Keratinocyte (primary cell): ENCODE data around the gene CCBE1. TPM values are rescaled to one million over a fixed set of nuclear protein-coding genes. Genes with fewer than 3 reads are reported as not detected.

Source experiments
- DNase-seq: peaks from one replicate; pipeline ENCODE4 v3.0.0-alpha.2; 2011; ENCODE audit warnings: low read depth, missing footprints, low spot score
- FAIRE-seq: peaks from 2 replicates; lab custom pipeline; 2011; peaks lifted over from hg19 to GRCh38; lab: Jason Lieb, UNC
- H2AFZ ChIP-seq: 2 replicates; pipeline ENCODE4 v1.6.0; 2012; ENCODE audit warnings: low read length, control low read depth, inconsistent platforms; ENCODE audit not compliant: control insufficient read depth
- H3K27ac ChIP-seq: 2 replicates; pipeline ENCODE4 v1.5.1; 2011; ENCODE audit warnings: low read length; ENCODE audit not compliant: control insufficient read depth, insufficient read depth
- H3K27me3 ChIP-seq: 3 replicates; pipeline ENCODE4 v1.6.0; 2011; ENCODE audit warnings: low read length; ENCODE audit not compliant: control insufficient read depth, insufficient read depth; ENCODE audit errors: extremely low read depth
- H3K36me3 ChIP-seq, 2 experiments: 2 replicates in 1 of 2; 3 replicates in 1 of 2; pipeline ENCODE4 v1.5.1; 2011; ENCODE audit warnings: low read length in 2 of 2, mild to moderate bottlenecking in 1 of 2; ENCODE audit not compliant: control insufficient read depth in 2 of 2, insufficient read depth in 2 of 2; ENCODE audit errors: extremely low read depth in 1 of 2
- H3K4me1 ChIP-seq: 3 replicates; pipeline ENCODE4 v1.5.1; 2011; ENCODE audit warnings: low read length; ENCODE audit not compliant: control insufficient read depth, insufficient read depth; ENCODE audit errors: extremely low read depth
- H3K4me2 ChIP-seq: 3 replicates; pipeline ENCODE4 v1.6.0; 2011; ENCODE audit warnings: low read depth, low read length; ENCODE audit not compliant: control insufficient read depth, insufficient read depth; ENCODE audit errors: extremely low read depth
- H3K4me3 ChIP-seq, 3 experiments: fragments of 200-600 bp in 1 of 3; sonication (generic) in 1 of 3; 2 replicates in 2 of 3; 3 replicates in 1 of 3; pipeline ENCODE4 v1.5.1; 2011 to 2016; ENCODE audit warnings: low read length in 3 of 3, mild to moderate bottlenecking in 3 of 3, control low read depth in 2 of 3, inconsistent platforms in 1 of 3, low read depth in 1 of 3, mixed read lengths in 1 of 3, mixed run types in 1 of 3, moderate library complexity in 1 of 3; ENCODE audit not compliant: control insufficient read depth in 2 of 3, insufficient read depth in 2 of 3; ENCODE audit errors: extremely low read depth in 1 of 3
- H3K79me2 ChIP-seq: 2 replicates; pipeline ENCODE4 v1.6.0; 2012; ENCODE audit warnings: low read length; ENCODE audit not compliant: control insufficient read depth, insufficient read depth
- H3K9ac ChIP-seq: 3 replicates; pipeline ENCODE4 v1.6.0; 2011; ENCODE audit warnings: low read length; ENCODE audit not compliant: control insufficient read depth, insufficient read depth; ENCODE audit errors: extremely low read depth
- H3K9me1 ChIP-seq: 3 replicates; pipeline ENCODE4 v1.6.0; 2011; ENCODE audit warnings: low read length; ENCODE audit not compliant: control insufficient read depth, insufficient read depth; ENCODE audit errors: extremely low read depth
- H3K9me3 ChIP-seq: 2 replicates; pipeline ENCODE4 v1.5.1; 2012; ENCODE audit warnings: low read depth, low read length; ENCODE audit not compliant: control insufficient read depth
- H4K20me1 ChIP-seq: 3 replicates; pipeline ENCODE4 v1.6.0; 2011; ENCODE audit warnings: low read length; ENCODE audit not compliant: control insufficient read depth, insufficient read depth; ENCODE audit errors: extremely low read depth
- CTCF ChIP-seq, 3 experiments: IDR thresholded peaks in 1 of 3; conservative IDR thresholded peaks in 1 of 3; optimal IDR thresholded peaks in 1 of 3; 2 replicates in 2 of 3; 3 replicates in 1 of 3; pipeline versions ENCODE3 to v1.5.1; 2011; ENCODE audit warnings: low read length in 3 of 3, mild to moderate bottlenecking in 3 of 3, moderate library complexity in 2 of 3, control low read depth in 1 of 3, inconsistent platforms in 1 of 3; ENCODE audit not compliant: insufficient read depth in 2 of 3; ENCODE audit errors: extremely low read depth in 1 of 3
- EZH2 ChIP-seq: IDR thresholded peaks from one replicate; pipeline ENCODE4 v1.6.1; 2012; ENCODE audit warnings: inconsistent platforms, mild to moderate bottlenecking, low read length, moderate library complexity
- dilution Hi-C: fragments of 300-500 bp; cut with MboI; formaldehyde crosslinking; loops from one replicate; pipeline ENCODE4 v1.7.0; 2020; ENCODE audit warnings: low sequenced_read_pairs; ENCODE audit not compliant: extremely low pct_ligation_motif_present
- polyA plus RNA-seq, 5 experiments: library from polyadenylated mRNA; depleted of rRNA in 3 of 5; stranded (reverse) in 3 of 5; stranded (forward) in 1 of 5; unstranded in 1 of 5; fragments of >200 nt; gene quantifications; 1 replicate in 1 of 5; 2 replicates in 3 of 5; 3 replicates in 1 of 5; pipeline versions ENCODE4 v1.2.1 to v1.2.3, GENCODE V29; 2011 to 2012; ENCODE audit warnings: missing spikeins in 2 of 5, low read depth in 1 of 5, low replicate concordance in 1 of 5

Gene CCBE1
- polyA plus RNA-seq, 1 donor (not counting 4 experiments of a cell fraction or from before 2014, with no cell fraction given): 20.1 TPM

GRCh38 chr18:59612381-59612780 lies 84.8 kb downstream of the CCBE1 start:
- TF ChIP-seq CTCF (optimal IDR thresholded peaks at IDR 0.05 in 1 of 3, IDR thresholded peaks at IDR 0.05 in 1 of 3, conservative IDR thresholded peaks at IDR 0.05 in 1 of 3; ENCODE audit: extremely low read depth in 1 of 3, insufficient read depth in 2 of 3, low read length in 3 of 3): no peak
- no peak for TF ChIP-seq EZH2
- no peak overlapping the region for H3K4me2 ChIP-seq

GRCh38 chr18:59610546-59611140 lies 86.6 kb downstream of the CCBE1 start:
- no peaks in the 10 kb centered on the region for H4K20me1 ChIP-seq
- H3K4me2 ChIP-seq: no peak overlapping the region
- TF ChIP-seq CTCF (optimal IDR thresholded peaks at IDR 0.05 in 1 of 3, IDR thresholded peaks at IDR 0.05 in 1 of 3, conservative IDR thresholded peaks at IDR 0.05 in 1 of 3; ENCODE audit: extremely low read depth in 1 of 3, insufficient read depth in 2 of 3, low read length in 3 of 3): no peak
- no peak for TF ChIP-seq EZH2
- H3K27ac ChIP-seq: no peak overlapping the region
- no peak overlapping the region for H3K9ac ChIP-seq
- H3K27me3 ChIP-seq: no peaks in the 10 kb centered on the region
- no peaks in the 10 kb centered on the region for H3K79me2 ChIP-seq
- no peaks in the 10 kb centered on the region for H3K9me3 ChIP-seq
- H3K9me1 ChIP-seq: no peaks in the 10 kb centered on the region
- DNase-seq: no peak
- H3K4me1 ChIP-seq: no peaks in the 10 kb centered on the region
- no peak for FAIRE-seq
- no peak overlapping the region for H2AFZ ChIP-seq
- H3K4me3 ChIP-seq: no peak overlapping the region
- no peaks in the 10 kb centered on the region for H3K36me3 ChIP-seq
- dilution Hi-C loops: no loop called here

More at GRCh38 chr18:59612381-59612780, 84.8 kb downstream of the CCBE1 start:
- no peak overlapping the region for H3K27ac ChIP-seq
- H3K79me2 ChIP-seq: no peaks in the 10 kb centered on the region
- dilution Hi-C loops: no loop called here
- no peak overlapping the region for H2AFZ ChIP-seq
- H3K4me1 ChIP-seq: peaks cover 4% of the 10 kb centered on the region
- DNase-seq: no peak
- H3K4me3 ChIP-seq: no peak overlapping the region
- no peaks in the 10 kb centered on the region for H4K20me1 ChIP-seq
- no peaks in the 10 kb centered on the region for H3K9me3 ChIP-seq
- H3K36me3 ChIP-seq: no peaks in the 10 kb centered on the region
- no peak for FAIRE-seq
- peaks cover 3% of the 10 kb centered on the region for H3K9me1 ChIP-seq
- no peak overlapping the region for H3K9ac ChIP-seq
- no peaks in the 10 kb centered on the region for H3K27me3 ChIP-seq
